Neural progenitor cell (in vitro differentiated cells): ENCODE results near the gene MGAT3. TPM values are rescaled to one million over a fixed set of nuclear protein-coding genes. Genes with fewer than 3 reads are reported as not detected.
"Not testable (repeated sequence)": the region's sequence is repeated elsewhere in the genome, so short reads cannot be mapped to it uniquely, and the experiment has no call there.

Source experiments
- DNase-seq: peaks from one replicate; pipeline ENCODE4 v3.0.0-alpha.2; 2016; ENCODE audit warnings: low spot score
- H2AFZ ChIP-seq: fragments of 200-600 bp; sonication (generic); replicated peaks from 2 replicates; pipeline ENCODE4 v1.6.1; 2016; ENCODE audit warnings: antibody characterized with exemption
- H3F3A ChIP-seq: fragments of 200-600 bp; sonication (generic); 2 replicates; pipeline ENCODE4 v1.6.1; 2016; ENCODE audit warnings: antibody characterized with exemption, low read depth
- H3K27ac ChIP-seq: fragments of 200-600 bp; sonication (generic); 2 replicates; pipeline ENCODE4 v1.5.1; 2016; ENCODE audit warnings: mild to moderate bottlenecking
- H3K27me3 ChIP-seq: fragments of 200-600 bp; sonication (generic); 2 replicates; pipeline ENCODE4 v1.6.1; 2016; ENCODE audit warnings: mild to moderate bottlenecking, moderate library complexity
- H3K36me3 ChIP-seq: fragments of 200-600 bp; sonication (generic); 2 replicates; pipeline ENCODE4 v1.5.1; 2016
- H3K4me1 ChIP-seq: fragments of 200-600 bp; sonication (generic); 2 replicates; pipeline ENCODE4 v1.6.1; 2016; ENCODE audit warnings: mixed run types
- H3K4me2 ChIP-seq: fragments of 200-600 bp; sonication (generic); 2 replicates; pipeline ENCODE4 v1.6.1; 2016
- H3K4me3 ChIP-seq: fragments of 200-600 bp; sonication (generic); 2 replicates; pipeline ENCODE4 v1.5.1; 2016
- H3K79me2 ChIP-seq: fragments of 200-600 bp; sonication (generic); 2 replicates; pipeline ENCODE4 v1.6.1; 2016; ENCODE audit warnings: low read depth
- H3K9ac ChIP-seq: fragments of 200-600 bp; sonication (generic); 2 replicates; pipeline ENCODE4 v1.6.1; 2016
- H3K9me3 ChIP-seq: fragments of 200-600 bp; sonication (generic); 2 replicates; pipeline ENCODE4 v1.5.1; 2016; ENCODE audit warnings: low read depth
- H4K20me1 ChIP-seq: fragments of 200-600 bp; sonication (generic); 2 replicates; pipeline ENCODE4 v1.6.1; 2016; ENCODE audit warnings: low read depth
- H3K27ac Mint-ChIP-seq: 3 replicates; pipeline ENCODE4 v1.8.0; 2021; ENCODE audit warnings: mixed read lengths
- H3K27me3 Mint-ChIP-seq: 2 replicates; pipeline ENCODE4 v1.8.0; 2022; ENCODE audit warnings: low read depth, mild to moderate bottlenecking, inconsistent platforms, moderate library complexity, mixed read lengths; ENCODE audit not compliant: insufficient read depth
- H3K36me3 Mint-ChIP-seq: 3 replicates; pipeline ENCODE4 v1.8.0; 2021; ENCODE audit warnings: mixed read lengths
- H3K4me1 Mint-ChIP-seq: 3 replicates; pipeline ENCODE4 v1.8.0; 2021; ENCODE audit warnings: mixed read lengths
- H3K4me3 Mint-ChIP-seq: 3 replicates; pipeline ENCODE4 v1.8.0; 2021; ENCODE audit warnings: mild to moderate bottlenecking, moderate library complexity, mixed read lengths
- H3K9me3 Mint-ChIP-seq: 3 replicates; pipeline ENCODE4 v1.8.0; 2020; ENCODE audit warnings: mixed read lengths
- EZH2 ChIP-seq: fragments of 200-600 bp; sonication (generic); IDR thresholded peaks from 2 replicates; pipeline ENCODE4 v1.6.1; 2017; ENCODE audit warnings: antibody characterized with exemption, mild to moderate bottlenecking, moderate library complexity
- EZH2phosphoT487 ChIP-seq: fragments of 200-600 bp; sonication (generic); IDR thresholded peaks from 2 replicates; pipeline ENCODE4 v1.6.1; 2017; ENCODE audit warnings: antibody characterized with exemption
- total RNA-seq: library from RNA; depleted of rRNA; stranded (reverse); fragments of >200 nt; gene quantifications from 2 replicates; pipeline ENCODE4 v1.2.3, GENCODE V29; 2015; ENCODE audit warnings: low replicate concordance
- TF ChIP-seq, protein P1 (sequence below): fragments of 200-600 bp; sonication (generic); IDR thresholded peaks from 2 replicates; pipeline ENCODE4 v1.5.1; 2017; ENCODE audit warnings: antibody characterized with exemption, mild to moderate bottlenecking

MGAT3 gene
- total RNA-seq, 1 donor from 2014 or later, result 7.5 TPM

DNA sequence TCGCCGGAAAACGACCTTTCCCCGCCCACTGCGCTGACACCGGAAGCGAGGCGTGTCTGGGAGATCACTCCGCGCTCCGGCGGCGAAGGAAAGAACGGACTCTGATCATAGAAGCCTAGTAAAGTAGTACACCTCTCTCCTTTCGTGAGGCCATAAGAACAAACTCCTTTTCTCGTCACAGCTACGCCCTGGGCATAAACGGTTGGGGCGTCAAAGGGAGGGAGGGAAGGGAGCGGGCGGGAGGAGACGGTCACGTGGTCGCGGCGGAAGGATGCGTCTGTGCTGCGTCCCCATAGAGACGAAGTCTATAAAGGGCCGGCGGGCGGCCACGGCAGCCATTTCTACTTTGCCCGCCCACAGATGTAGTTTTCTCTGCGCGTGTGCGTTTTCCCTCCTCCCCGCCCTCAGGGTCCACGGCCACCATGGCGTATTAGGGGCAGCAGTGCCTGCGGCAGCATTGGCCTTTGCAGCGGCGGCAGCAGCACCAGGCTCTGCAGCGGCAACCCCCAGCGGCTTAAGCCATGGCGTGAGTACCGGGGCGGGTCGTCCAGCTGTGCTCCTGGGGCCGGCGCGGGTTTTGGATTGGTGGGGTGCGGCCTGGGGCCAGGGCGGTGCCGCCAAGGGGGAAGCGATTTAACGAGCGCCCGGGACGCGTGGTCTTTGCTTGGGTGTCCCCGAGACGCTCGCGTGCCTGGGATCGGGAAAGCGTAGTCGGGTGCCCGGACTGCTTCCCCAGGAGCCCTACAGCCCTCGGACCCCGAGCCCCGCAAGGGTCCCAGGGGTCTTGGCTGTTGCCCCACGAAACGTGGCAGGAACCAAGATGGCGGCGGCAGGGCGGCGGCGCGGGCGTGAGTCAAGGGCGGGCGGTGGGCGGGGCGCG, 63.7 kb downstream of the MGAT3 start, which contains the start of gene ATF4:
Gene ATF4, plus strand, starts transcription at position 337 of the 880 bp plus-strand sequence. CDS start 884 bp downstream, outside the sequence.
- Mint-ChIP-seq H3K36me3 (peaks cover 38% of the 10 kb centered on the region), H3K4me3 (peak within 1 kb of the TSS; percentile 98), H3K4me1 (peaks cover 43% of the 10 kb centered on the region), H3K9me3 (peaks cover 2% of the 10 kb centered on the region), H3K27ac (peak within 1 kb of the TSS; percentile 100), H3K27me3 (peaks cover 25% of the 10 kb centered on the region)
- peak within 1 kb of the TSS; percentile 99 for H3K4me2 ChIP-seq
- H3K9me3 ChIP-seq, result no peaks in the 10 kb centered on the region
- H3K4me3 ChIP-seq, result peak within 1 kb of the TSS; percentile 96
- peak within 1 kb of the TSS; percentile 92 for H3K9ac ChIP-seq
- H2AFZ ChIP-seq, result peak within 1 kb of the TSS; percentile 87
- peaks cover 72% of the 10 kb centered on the region for H3F3A ChIP-seq
- TF ChIP-seq, protein P1, sequence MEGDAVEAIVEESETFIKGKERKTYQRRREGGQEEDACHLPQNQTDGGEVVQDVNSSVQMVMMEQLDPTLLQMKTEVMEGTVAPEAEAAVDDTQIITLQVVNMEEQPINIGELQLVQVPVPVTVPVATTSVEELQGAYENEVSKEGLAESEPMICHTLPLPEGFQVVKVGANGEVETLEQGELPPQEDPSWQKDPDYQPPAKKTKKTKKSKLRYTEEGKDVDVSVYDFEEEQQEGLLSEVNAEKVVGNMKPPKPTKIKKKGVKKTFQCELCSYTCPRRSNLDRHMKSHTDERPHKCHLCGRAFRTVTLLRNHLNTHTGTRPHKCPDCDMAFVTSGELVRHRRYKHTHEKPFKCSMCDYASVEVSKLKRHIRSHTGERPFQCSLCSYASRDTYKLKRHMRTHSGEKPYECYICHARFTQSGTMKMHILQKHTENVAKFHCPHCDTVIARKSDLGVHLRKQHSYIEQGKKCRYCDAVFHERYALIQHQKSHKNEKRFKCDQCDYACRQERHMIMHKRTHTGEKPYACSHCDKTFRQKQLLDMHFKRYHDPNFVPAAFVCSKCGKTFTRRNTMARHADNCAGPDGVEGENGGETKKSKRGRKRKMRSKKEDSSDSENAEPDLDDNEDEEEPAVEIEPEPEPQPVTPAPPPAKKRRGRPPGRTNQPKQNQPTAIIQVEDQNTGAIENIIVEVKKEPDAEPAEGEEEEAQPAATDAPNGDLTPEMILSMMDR, result no peak
- TF ChIP-seq EZH2phosphoT487, result no peak
- TF ChIP-seq EZH2, result no peak
- peaks cover 57% of the 10 kb centered on the region for H3K79me2 ChIP-seq
- H3K27me3 ChIP-seq, result no peaks in the 10 kb centered on the region
- H3K4me1 ChIP-seq, result peaks cover 20% of the 10 kb centered on the region
- peak within 1 kb of the TSS; percentile 96 for H3K27ac ChIP-seq
- peaks cover 53% of the 10 kb centered on the region for H4K20me1 ChIP-seq
- peaks cover 8% of the 10 kb centered on the region for H3K36me3 ChIP-seq
- peak; percentile 95 for DNase-seq

DNA sequence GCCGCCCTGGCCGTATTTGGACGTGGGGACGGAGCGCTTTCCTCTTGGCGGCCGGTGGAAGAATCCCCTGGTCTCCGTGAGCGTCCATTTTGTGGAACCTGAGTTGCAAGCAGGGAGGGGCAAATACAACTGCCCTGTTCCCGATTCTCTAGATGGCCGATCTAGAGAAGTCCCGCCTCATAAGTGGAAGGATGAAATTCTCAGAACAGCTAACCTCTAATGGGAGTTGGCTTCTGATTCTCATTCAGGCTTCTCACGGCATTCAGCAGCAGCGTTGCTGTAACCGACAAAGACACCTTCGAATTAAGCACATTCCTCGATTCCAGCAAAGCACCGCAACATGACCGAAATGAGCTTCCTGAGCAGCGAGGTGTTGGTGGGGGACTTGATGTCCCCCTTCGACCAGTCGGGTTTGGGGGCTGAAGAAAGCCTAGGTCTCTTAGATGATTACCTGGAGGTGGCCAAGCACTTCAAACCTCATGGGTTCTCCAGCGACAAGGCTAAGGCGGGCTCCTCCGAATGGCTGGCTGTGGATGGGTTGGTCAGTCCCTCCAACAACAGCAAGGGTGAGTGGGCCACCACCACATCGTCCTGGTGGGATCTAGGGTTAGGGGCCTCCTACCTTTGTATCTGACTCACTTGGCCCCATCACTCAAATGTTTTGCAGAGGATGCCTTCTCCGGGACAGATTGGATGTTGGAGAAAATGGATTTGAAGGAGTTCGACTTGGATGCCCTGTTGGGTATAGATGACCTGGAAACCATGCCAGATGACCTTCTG, 64.5 kb downstream of the MGAT3 start:
- not testable (repeated sequence) for H3K27me3 ChIP-seq, H3K9me3 ChIP-seq, H3K36me3 ChIP-seq, H3K9me3 Mint-ChIP-seq, DNase-seq, H2AFZ ChIP-seq
- Histone ChIP-seq H3K79me2 (peaks cover 54% of the 10 kb centered on the region), H3K4me1 (peaks cover 20% of the 10 kb centered on the region), H3K27ac (peak overlapping the region; percentile 19), H3F3A (peaks cover 80% of the 10 kb centered on the region), H3K4me2 (peak overlapping the region; percentile 99), H3K4me3 (peak overlapping the region; percentile 96), H4K20me1 (peaks cover 59% of the 10 kb centered on the region), H3K9ac (peak overlapping the region; percentile 92)
- H3K36me3 Mint-ChIP-seq, result peaks cover 30% of the 10 kb centered on the region
- H3K4me1 Mint-ChIP-seq, result peaks cover 48% of the 10 kb centered on the region
- H3K27me3 Mint-ChIP-seq, result peaks cover 22% of the 10 kb centered on the region
- peak overlapping the region; percentile 81 for H3K27ac Mint-ChIP-seq
- peak overlapping the region; percentile 98 for H3K4me3 Mint-ChIP-seq

DNA sequence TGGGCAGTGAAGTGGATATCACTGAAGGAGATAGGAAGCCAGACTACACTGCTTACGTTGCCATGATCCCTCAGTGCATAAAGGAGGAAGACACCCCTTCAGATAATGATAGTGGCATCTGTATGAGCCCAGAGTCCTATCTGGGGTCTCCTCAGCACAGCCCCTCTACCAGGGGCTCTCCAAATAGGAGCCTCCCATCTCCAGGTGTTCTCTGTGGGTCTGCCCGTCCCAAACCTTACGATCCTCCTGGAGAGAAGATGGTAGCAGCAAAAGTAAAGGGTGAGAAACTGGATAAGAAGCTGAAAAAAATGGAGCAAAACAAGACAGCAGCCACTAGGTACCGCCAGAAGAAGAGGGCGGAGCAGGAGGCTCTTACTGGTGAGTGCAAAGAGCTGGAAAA, 65.3 kb downstream of the MGAT3 start:
- not testable (repeated sequence) for DNase-seq, H3K9me3 Mint-ChIP-seq, H3K36me3 ChIP-seq, H3K9me3 ChIP-seq, H2AFZ ChIP-seq, H3K27me3 ChIP-seq
- Mint-ChIP-seq H3K4me1 (peaks cover 51% of the 10 kb centered on the region), H3K36me3 (peaks cover 30% of the 10 kb centered on the region), H3K27me3 (peaks cover 20% of the 10 kb centered on the region), H3K27ac (peak overlapping the region; percentile 69), H3K4me3 (peak overlapping the region; percentile 98)
- Histone ChIP-seq H3F3A (peaks cover 87% of the 10 kb centered on the region), H3K4me3 (peak overlapping the region; percentile 96), H3K4me2 (peak overlapping the region; percentile 99), H4K20me1 (peaks cover 65% of the 10 kb centered on the region), H3K27ac (peak overlapping the region; percentile 16), H3K4me1 (peaks cover 20% of the 10 kb centered on the region), H3K79me2 (peaks cover 54% of the 10 kb centered on the region), H3K9ac (peak overlapping the region; percentile 92)

DNA sequence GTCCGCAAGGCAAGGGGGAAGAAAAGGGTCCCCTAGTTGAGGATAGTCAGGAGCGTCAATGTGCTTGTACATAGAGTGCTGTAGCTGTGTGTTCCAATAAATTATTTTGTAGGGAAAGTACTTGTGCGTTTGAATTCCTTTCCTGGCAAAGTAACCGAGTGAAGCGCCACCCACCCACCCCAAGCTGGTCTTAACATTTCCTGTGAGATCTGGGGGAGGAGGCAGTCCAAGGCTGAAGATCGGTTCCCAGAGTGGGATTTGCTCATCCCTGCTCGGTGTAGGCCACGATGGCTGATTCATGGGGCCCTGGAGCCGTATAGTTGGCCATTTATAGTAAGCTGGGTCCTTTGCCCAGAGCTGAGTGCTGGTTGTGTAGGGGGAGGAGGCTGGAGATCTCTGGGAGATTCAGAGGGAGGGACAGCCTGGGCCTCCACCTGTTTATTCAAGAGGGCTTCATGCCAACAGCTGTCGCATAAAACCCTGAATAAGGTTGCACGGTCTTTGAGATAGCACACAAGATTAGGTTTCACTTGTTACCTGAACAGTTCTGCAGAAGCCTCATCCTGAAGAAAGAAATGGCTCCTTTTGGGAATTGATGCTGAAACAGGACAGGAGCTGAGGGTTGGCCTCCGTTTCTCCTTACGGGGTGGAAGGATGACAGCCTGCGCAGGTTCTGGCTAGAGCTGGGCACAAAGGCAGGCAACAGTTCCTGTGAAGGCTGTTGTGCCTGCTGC, 65.9 kb downstream of the MGAT3 start:
- peaks cover 20% of the 10 kb centered on the region for H3K27me3 Mint-ChIP-seq
- DNase-seq, result peak; percentile 23
- no peaks in the 10 kb centered on the region for H3K9me3 ChIP-seq
- peak overlapping the region; percentile 96 for H3K4me3 ChIP-seq
- peaks cover 90% of the 10 kb centered on the region for H3F3A ChIP-seq
- no peak overlapping the region for H2AFZ ChIP-seq
- H3K36me3 Mint-ChIP-seq, result peaks cover 30% of the 10 kb centered on the region
- peak overlapping the region; percentile 99 for H3K4me2 ChIP-seq
- H3K4me3 Mint-ChIP-seq, result peak overlapping the region; percentile 98
- no peaks in the 10 kb centered on the region for H3K27me3 ChIP-seq
- H3K27ac Mint-ChIP-seq, result no peak overlapping the region
- H3K4me1 ChIP-seq, result peaks cover 20% of the 10 kb centered on the region
- peaks cover 2% of the 10 kb centered on the region for H3K9me3 Mint-ChIP-seq
- peaks cover 55% of the 10 kb centered on the region for H3K4me1 Mint-ChIP-seq
- H3K27ac ChIP-seq, result peak overlapping the region; percentile 23
- H3K36me3 ChIP-seq, result peaks cover 8% of the 10 kb centered on the region
- no peak overlapping the region for H3K9ac ChIP-seq
- H3K79me2 ChIP-seq, result peaks cover 54% of the 10 kb centered on the region
- TF ChIP-seq, protein P1, result no peak
- no peak for TF ChIP-seq EZH2phosphoT487
- no peak for TF ChIP-seq EZH2
- H4K20me1 ChIP-seq, result peaks cover 71% of the 10 kb centered on the region
